Thymus (tissue), 11 donors: ENCODE data around the gene LRCH1. TPM values are rescaled to one million over a fixed set of nuclear protein-coding genes. Genes with fewer than 3 reads are reported as not detected.

Experiments used
- DNase-seq, 9 donors: peaks; one replicate each; pipeline ENCODE4 v3.0.0-alpha.2; 2013; ENCODE audit warnings: low spot score in 9 of 9, low read depth in 6 of 9, missing footprints in 1 of 9
- H3K27ac ChIP-seq, 2 donors: one replicate each; pipeline ENCODE4 v1.5.1; 2013; ENCODE audit warnings: control low read depth in 1 of 2, low read depth in 1 of 2, low read length in 1 of 2, mild to moderate bottlenecking in 1 of 2, moderate library complexity in 1 of 2
- H3K27me3 ChIP-seq, 2 donors: one replicate each; pipeline ENCODE4 v1.5.1; 2013; ENCODE audit warnings: low read length in 1 of 2; ENCODE audit not compliant: control insufficient read depth in 2 of 2, insufficient read depth in 1 of 2
- H3K36me3 ChIP-seq, 2 donors: one replicate each; pipeline ENCODE4 v1.5.1; 2013; ENCODE audit warnings: low read length in 1 of 2, mild to moderate bottlenecking in 1 of 2, moderate library complexity in 1 of 2; ENCODE audit not compliant: control insufficient read depth in 2 of 2, insufficient read depth in 2 of 2
- H3K4me1 ChIP-seq, 2 donors: one replicate each; pipeline ENCODE4 v1.5.1; 2013; ENCODE audit warnings: low read length in 2 of 2; ENCODE audit not compliant: control insufficient read depth in 2 of 2, insufficient read depth in 2 of 2
- H3K4me3 ChIP-seq, 2 donors: one replicate each; pipeline ENCODE4 v1.5.1; 2013; ENCODE audit warnings: low read length in 2 of 2, control low read depth in 1 of 2, mild to moderate bottlenecking in 1 of 2
- H3K9me3 ChIP-seq, 2 donors: one replicate each; pipeline ENCODE4 v1.5.1; 2013; ENCODE audit warnings: low read length in 1 of 2, mild to moderate bottlenecking in 1 of 2; ENCODE audit not compliant: control insufficient read depth in 2 of 2, insufficient read depth in 1 of 2
- WGBS: extraction: QIAGEN DNeasy Blood & Tissue Kit; methylation state at CpG from one replicate; pipeline ENCODE4 v1.1.7; 2013; 5-methylcytosine and 5-hydroxymethylcytosine counted together
- polyA plus RNA-seq: library from polyadenylated mRNA; stranded (reverse); fragments of 200-250 nt; gene quantifications from one replicate; pipeline ENCODE4 v1.2.3, GENCODE V29; 2013
- total RNA-seq: library from RNA; stranded (reverse); fragments of 120-200 nt; gene quantifications from one replicate; pipeline ENCODE4 v1.2.4, GENCODE V29; 2013
- donor health status: healthy.

Gene LRCH1
- total and polyA plus RNA-seq, 2 donors: 9.1 to 13.7 TPM

DNA sequence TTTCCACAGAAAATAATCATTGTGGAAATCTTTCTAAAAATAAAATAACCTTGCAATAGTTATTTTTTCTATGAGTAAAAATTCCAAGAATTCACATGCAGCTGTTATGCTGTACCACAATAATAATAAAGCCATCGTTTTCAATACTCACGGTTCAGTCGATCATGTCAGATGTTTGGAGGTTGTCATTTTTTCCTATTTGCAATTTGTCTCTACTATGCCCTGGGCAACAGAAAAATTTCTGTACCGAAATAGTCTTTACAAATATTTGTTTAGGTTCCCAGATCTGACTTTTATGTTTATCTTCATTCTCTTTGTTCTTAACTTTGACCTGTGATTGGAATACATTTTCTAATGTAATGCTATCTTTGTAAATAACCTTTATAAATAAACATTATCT is 164.3 kb downstream of the LRCH1 start:
- Histone ChIP-seq H3K4me3 (no peak overlapping the region), H3K4me1 (no peaks in the 10 kb centered on the region), H3K27me3 (no peaks in the 10 kb centered on the region), H3K27ac (no peak overlapping the region), H3K9me3 (no peaks in the 10 kb centered on the region), H3K36me3 (peaks cover 16% of the 10 kb centered on the region in 2 donors)
- no peak for DNase-seq
- whole genome bisulfite sequencing: 86% methylated on average over 4 of the region's 4 CpGs

DNA sequence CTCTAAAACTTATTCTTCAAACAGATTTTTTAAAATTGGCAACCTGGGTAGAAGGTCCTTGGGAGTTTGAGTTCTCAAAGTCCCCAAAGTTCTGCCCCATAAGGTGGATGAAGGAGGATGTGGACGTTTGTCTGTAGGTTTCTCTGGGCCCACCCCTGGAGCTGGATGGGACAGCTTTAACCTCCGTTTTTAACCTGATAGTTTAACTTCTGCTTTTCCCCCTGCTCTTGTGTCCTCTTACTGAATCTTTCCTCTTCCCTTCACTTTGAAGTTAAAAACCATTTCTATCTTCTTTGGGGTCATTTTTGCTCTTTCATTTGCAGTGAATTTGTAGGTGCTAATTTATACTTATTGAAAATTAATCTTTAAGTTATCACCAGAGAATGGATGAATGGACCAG is 164.9 kb downstream of the LRCH1 start:
- 39% methylated on average over 2 of the region's 2 CpGs for WGBS
- DNase-seq: no peak
- Histone ChIP-seq H3K27ac (no peak overlapping the region), H3K36me3 (peaks cover 10 to 15% of the 10 kb centered on the region in 2 donors), H3K27me3 (no peaks in the 10 kb centered on the region), H3K4me3 (no peak overlapping the region), H3K9me3 (no peaks in the 10 kb centered on the region), H3K4me1 (no peaks in the 10 kb centered on the region)

DNA sequence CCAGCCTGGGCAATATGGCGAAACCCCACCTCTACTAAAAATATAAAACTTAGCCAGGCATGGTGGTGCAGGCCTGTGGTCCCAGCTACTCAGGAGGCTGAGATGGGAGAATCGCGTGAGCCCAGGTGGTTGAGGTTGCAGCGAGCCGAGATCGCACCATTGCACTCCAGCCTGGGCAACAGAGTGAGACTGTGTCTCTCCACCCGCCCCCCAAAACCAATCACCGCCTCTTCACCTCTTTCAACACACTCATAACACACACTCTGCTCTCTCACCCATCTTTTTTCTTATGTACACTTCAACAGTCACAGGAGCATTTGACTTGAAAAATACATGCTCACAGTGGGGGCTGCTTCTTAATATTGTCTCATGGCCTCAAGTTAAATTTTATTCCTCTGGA is 167.2 kb downstream of the LRCH1 start:
- no peak overlapping the region for H3K27ac ChIP-seq
- peaks cover 17 to 28% of the 10 kb centered on the region in 2 donors for H3K36me3 ChIP-seq
- H3K9me3 ChIP-seq: no peaks in the 10 kb centered on the region
- DNase-seq: no peak
- H3K4me3 ChIP-seq: no peak overlapping the region
- 98% methylated on average over 8 of the region's 8 CpGs for WGBS
- H3K27me3 ChIP-seq: no peaks in the 10 kb centered on the region
- no peaks in the 10 kb centered on the region for H3K4me1 ChIP-seq

DNA sequence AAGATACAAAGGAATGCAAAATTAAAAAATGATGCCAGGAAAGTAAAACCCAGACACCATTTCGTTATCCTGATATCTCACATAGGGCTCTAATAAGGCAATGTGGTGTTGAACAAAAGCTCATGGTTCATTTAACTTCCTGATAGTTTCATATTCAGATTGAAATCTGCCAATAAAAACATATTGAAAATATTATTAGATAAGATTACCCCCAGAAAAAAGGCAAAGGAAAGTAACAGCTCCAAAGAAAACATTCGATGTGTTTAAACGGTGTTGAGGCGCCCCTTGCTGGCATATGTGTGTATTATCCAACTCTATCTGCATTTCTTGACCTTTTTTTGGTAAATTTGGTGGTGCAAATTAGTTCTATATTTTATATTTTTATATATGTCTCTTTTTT is 168.1 kb downstream of the LRCH1 start:
- peak in 8 of 9 donors; percentile 14 to 66 (median 35) for DNase-seq
- H3K4me3 ChIP-seq: no peak overlapping the region

DNA sequence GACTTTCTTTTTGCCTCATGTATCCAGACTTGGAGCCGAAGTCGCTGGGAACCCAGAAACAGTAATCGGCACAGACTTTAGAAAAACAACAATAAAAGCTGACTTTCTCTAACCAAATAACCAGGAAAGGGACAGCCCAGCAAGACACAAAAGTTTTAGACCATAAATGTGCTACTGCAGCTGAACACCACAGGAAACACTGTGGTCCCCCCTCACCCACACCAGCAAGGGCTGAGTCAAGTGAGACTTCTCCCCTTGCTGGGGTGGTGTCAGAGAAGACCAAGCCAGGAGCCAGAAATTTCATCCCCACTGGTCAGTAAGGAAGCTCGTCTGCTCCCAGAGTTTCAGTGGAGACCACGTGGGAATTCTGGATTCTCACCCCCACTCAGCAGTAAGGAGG is 173.4 kb downstream of the LRCH1 start:
- WGBS: 97% methylated on average over 5 of the region's 5 CpGs
- no peak overlapping the region for H3K4me3 ChIP-seq

More for the DNA sequence above, 168.1 kb downstream of the LRCH1 start:
- WGBS: 47% methylated on average over 4 of the region's 4 CpGs
- Histone ChIP-seq H3K27ac (no peak overlapping the region), H3K27me3 (no peaks in the 10 kb centered on the region), H3K9me3 (no peaks in the 10 kb centered on the region), H3K4me1 (no peaks in the 10 kb centered on the region), H3K36me3 (peaks cover 12 to 34% of the 10 kb centered on the region in 2 donors)

DNA sequence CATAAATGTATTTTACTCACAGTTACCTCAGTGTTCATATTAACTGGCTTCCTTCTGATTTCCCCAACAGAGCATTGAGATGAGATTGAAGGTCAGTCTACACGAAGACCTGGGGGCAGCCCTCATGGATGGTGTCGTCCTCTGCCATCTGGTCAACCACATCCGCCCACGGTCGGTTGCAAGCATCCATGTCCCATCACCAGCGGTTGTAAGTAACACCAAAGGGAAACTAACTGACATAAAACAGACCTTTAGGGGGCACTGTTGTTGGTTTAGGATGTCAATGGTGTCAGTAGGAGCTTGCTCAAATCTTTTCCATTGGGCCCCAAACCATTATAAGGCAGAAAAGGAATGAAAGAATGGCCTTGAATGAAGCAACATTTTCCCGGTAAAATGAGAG is 175.8 kb downstream of the LRCH1 start:
- DNase-seq: peak in 1 of 9 donors; percentile 19
- no peak overlapping the region for H3K27ac ChIP-seq
- no peaks in the 10 kb centered on the region for H3K4me1 ChIP-seq
- 97% methylated on average over 7 of the region's 7 CpGs for WGBS
- no peak overlapping the region for H3K4me3 ChIP-seq
- H3K36me3 ChIP-seq: peaks cover 58 to 79% of the 10 kb centered on the region in 2 donors
- H3K27me3 ChIP-seq: no peaks in the 10 kb centered on the region
- no peaks in the 10 kb centered on the region for H3K9me3 ChIP-seq

More for the DNA sequence above, 173.4 kb downstream of the LRCH1 start:
- Histone ChIP-seq H3K4me1 (no peaks in the 10 kb centered on the region), H3K27ac (no peak overlapping the region), H3K36me3 (peaks cover 48 to 76% of the 10 kb centered on the region in 2 donors), H3K9me3 (no peaks in the 10 kb centered on the region), H3K27me3 (no peaks in the 10 kb centered on the region)
- no peak for DNase-seq

DNA sequence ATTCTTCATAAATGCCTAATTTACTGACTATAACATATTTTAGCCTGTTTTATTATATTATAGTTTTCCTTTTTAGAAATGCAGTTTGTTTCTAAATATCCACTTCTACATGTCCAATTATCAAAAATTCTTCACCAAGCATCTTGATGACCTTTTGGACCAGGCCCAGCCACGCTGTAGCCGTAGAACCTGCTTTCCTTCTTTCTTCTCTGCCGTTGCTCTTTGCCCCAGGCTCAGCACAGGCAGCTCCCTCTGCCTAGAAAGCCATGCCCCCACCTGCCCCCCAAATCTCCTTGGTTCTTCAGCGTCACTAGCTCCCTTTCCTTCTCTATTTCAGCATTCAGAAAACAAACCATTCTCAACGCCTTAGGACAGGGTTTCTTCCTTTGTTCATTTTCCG is 178.6 kb downstream of the LRCH1 start:
- no peak overlapping the region for H3K27ac ChIP-seq
- H3K4me3 ChIP-seq: no peak overlapping the region
- no peaks in the 10 kb centered on the region for H3K27me3 ChIP-seq
- no peak for DNase-seq
- H3K36me3 ChIP-seq: peaks cover 42 to 67% of the 10 kb centered on the region in 2 donors
- WGBS: 97% methylated on average over 6 of the region's 6 CpGs
- H3K4me1 ChIP-seq: no peaks in the 10 kb centered on the region
- H3K9me3 ChIP-seq: no peaks in the 10 kb centered on the region

DNA sequence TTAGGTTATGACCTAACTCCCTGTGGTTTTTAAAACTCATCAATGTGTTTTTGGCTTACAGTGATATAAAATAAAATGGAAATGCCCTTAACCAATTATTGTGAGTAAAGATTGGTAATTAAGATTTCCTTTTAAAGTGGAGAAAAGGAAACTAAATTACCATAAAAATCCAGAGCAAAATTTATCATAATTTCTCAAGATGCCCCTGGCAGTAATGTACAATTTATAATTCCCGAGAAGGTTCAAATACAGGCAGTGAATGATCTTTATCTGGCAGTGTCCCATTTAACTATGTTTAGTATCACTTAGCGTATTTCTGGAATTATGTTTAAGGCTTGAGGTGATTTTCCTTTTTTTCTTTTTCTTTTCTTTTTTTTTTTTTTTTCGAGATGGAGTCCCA is 182.5 kb downstream of the LRCH1 start:
- H3K4me1 ChIP-seq: no peaks in the 10 kb centered on the region
- no peaks in the 10 kb centered on the region for H3K9me3 ChIP-seq
- no peak overlapping the region for H3K27ac ChIP-seq
- no peak overlapping the region for H3K4me3 ChIP-seq
- peaks cover 29 to 58% of the 10 kb centered on the region in 2 donors for H3K36me3 ChIP-seq
- WGBS: 98% methylated on average over 3 of the region's 3 CpGs
- H3K27me3 ChIP-seq: no peaks in the 10 kb centered on the region
- DNase-seq: no peak

DNA sequence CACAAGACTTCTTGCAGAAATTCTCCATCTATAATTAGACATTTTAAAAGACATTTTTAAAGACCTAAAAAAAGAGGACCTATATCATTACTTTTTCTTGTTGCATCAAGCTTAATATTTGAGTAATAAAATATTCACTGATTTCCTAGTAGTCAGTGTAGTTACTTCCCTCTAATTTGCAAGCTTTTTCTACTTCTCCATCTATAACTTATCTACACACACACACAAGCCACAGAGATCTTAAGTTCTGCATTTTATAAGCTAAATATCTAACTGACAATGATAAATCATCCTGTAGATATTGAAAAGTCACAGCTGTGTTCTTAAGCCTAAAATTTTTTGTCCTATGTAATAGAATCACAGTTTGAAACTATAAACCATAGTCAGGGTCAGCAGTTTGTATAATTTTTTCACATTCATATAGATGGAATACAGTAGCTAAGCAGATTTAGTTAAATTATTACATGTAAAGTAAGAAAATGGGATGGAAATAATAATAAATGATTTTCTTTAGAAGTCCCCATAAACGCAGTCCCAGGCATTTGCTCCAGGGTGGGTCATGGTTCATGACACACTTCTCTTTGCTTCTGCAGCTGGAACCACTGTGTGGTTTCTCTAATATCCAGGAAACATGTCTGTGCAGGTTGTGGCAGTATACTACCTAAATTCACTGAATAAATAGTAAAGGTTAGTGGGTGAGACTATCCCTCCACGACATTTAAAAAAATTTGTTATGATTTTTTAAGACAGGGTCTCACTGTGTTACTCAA is 183.8 kb downstream of the LRCH1 start:
- H3K36me3 ChIP-seq: peaks cover 28 to 54% of the 10 kb centered on the region in 2 donors
- H3K27ac ChIP-seq: no peak overlapping the region
- 22% methylated on average over 2 of the region's 2 CpGs for WGBS
- no peak overlapping the region for H3K4me3 ChIP-seq
- DNase-seq: no peak
- H3K27me3 ChIP-seq: no peaks in the 10 kb centered on the region
- no peaks in the 10 kb centered on the region for H3K9me3 ChIP-seq
- H3K4me1 ChIP-seq: no peaks in the 10 kb centered on the region
